AG04449 (cell line): ENCODE measurements around the gene BCL6.

ENCODE experiments used
- CTCF ChIA-PET: fragments of 350-600 bp; formaldehyde crosslinking; extraction: SDS; loops from one replicate; lab custom pipeline; 2021; ENCODE audit warnings: antibody characterized with exemption; lab: Yijun Ruan, JAX
- POLR2A ChIA-PET: fragments of 400-600, 350-600 bp; formaldehyde crosslinking; extraction: SDS; loops from one replicate; lab custom pipeline; 2020; ENCODE audit warnings: antibody characterized with exemption, inconsistent platforms; lab: Yijun Ruan, JAX
- DNase-seq: peaks from one replicate; pipeline ENCODE4 v3.0.0-alpha.2; 2010; ENCODE audit warnings: low read depth, low spot score
- H3K4me3 ChIP-seq: 2 replicates; pipeline ENCODE4 v1.5.1; 2011; ENCODE audit warnings: low read depth, mild to moderate bottlenecking, control low read depth, low read length
- TF ChIP-seq, protein P1 (sequence below): IDR thresholded peaks from one replicate; pipeline ENCODE4 v1.5.1; 2011; ENCODE audit warnings: mild to moderate bottlenecking, moderate library complexity, low read length, control low read depth, inconsistent platforms; ENCODE audit not compliant: insufficient read depth; ENCODE audit errors: missing control alignments

Gene BCL6

GRCh38 chr3:187739094-187739560 lies 6.1 kb downstream of the BCL6 start:
- TF ChIP-seq, protein P1, sequence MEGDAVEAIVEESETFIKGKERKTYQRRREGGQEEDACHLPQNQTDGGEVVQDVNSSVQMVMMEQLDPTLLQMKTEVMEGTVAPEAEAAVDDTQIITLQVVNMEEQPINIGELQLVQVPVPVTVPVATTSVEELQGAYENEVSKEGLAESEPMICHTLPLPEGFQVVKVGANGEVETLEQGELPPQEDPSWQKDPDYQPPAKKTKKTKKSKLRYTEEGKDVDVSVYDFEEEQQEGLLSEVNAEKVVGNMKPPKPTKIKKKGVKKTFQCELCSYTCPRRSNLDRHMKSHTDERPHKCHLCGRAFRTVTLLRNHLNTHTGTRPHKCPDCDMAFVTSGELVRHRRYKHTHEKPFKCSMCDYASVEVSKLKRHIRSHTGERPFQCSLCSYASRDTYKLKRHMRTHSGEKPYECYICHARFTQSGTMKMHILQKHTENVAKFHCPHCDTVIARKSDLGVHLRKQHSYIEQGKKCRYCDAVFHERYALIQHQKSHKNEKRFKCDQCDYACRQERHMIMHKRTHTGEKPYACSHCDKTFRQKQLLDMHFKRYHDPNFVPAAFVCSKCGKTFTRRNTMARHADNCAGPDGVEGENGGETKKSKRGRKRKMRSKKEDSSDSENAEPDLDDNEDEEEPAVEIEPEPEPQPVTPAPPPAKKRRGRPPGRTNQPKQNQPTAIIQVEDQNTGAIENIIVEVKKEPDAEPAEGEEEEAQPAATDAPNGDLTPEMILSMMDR: no peak
- CTCF ChIA-PET: interaction anchor here (0.8 to 9.8 kb wide), 64 partner anchors 8 to 1496 kb away, joined by 3 to 322 read pairs (median 5); partner anchors contain the start of gene LPP
- POLR2A ChIA-PET: interaction anchor here (1.1 to 1.8 kb wide), 2 partner anchors 414 to 524 kb away, joined by 3 to 7 read pairs; no protein-coding TSS in a partner anchor
- no peak for DNase-seq
- peak overlapping the region; percentile 94 for H3K4me3 ChIP-seq

- TF ChIP-seq, protein P1: peak; percentile 76
- ChIA-PET CTCF (interaction anchor here (0.6 to 9.8 kb wide), 54 partner anchors 8 to 1496 kb away, joined by 3 to 322 read pairs (median 4); partner anchors contain the start of gene LPP), POLR2A (interaction anchor here (1.1 to 1.8 kb wide), 2 partner anchors 415 to 524 kb away, joined by 3 to 7 read pairs; no protein-coding TSS in a partner anchor)
- DNase-seq: no peak
- H3K4me3 ChIP-seq: peak overlapping the region; percentile 94
These were observed 6.8 kb downstream of the BCL6 start for GRCh38 chr3:187738331-187739093.

DNA sequence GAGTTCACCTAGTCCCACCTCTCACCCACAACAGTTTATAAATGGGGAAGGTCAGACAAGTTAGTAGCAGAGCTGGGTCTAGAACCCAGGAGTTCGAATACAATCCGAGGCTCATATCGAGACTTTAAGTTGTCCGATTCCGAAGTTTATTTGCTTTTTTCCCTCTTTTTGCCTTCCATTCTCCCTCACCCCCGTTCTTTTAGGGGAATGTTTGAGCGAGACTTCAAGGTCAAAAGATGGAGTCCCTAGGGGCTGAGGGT lies 7.3 kb downstream of the BCL6 start:
- POLR2A ChIA-PET: no interaction called here
- TF ChIP-seq, protein P1: no peak
- no peak for DNase-seq
- CTCF ChIA-PET: interaction anchor here (0.8 to 9.8 kb wide), 23 partner anchors 9 to 1497 kb away, joined by 3 to 322 read pairs (median 6); partner anchors contain the start of gene LPP
- peak overlapping the region; percentile 94 for H3K4me3 ChIP-seq

DNA sequence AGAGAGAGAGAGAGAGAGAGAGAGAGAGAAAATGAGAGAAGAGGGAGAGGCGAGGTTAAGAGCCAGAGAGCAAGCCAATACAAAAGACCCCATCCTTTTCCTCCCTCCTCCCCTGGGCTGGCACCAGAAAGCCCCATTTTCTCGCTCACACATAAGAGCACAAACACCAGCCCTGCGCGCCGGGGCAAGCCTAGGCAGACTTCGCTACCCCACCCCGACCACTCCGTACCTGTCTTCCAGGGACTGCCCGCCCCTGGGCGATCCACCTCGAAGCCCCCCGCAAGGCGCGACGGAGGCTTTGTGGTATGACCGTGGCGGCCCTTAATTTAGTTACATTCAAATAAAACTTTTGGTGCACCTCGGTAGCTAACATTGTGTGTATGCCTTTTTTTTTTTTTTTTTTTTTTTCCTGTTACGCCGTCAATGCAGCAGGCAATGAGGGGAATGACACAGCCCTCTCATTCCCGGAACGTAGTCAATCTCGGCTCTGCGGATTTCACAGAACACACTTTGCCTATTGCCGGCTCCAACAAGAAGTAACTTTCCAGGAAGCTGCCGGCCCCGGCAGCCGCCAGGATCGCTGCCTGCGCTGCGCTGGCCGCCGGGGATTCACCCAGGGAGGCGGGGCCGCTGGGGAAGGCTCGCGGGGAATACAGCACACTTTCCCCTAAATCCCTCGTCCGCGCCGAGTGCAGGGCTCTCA lies 7.7 kb downstream of the BCL6 start:
- ChIA-PET CTCF (interaction anchor here (1.1 to 9.8 kb wide), 20 partner anchors 9 to 1497 kb away, joined by 3 to 322 read pairs (median 7); partner anchors contain the start of gene LPP), POLR2A (interaction anchor here (0.6 to 1.1 kb wide), 3 partner anchors 594 to 895 kb away, joined by 3 to 6 read pairs (median 3); no protein-coding TSS in a partner anchor)
- no peak for DNase-seq
- TF ChIP-seq, protein P1: no peak
- peak overlapping the region; percentile 94 for H3K4me3 ChIP-seq

GRCh38 chr3:187737006-187737367 lies 8.3 kb downstream of the BCL6 start:
- TF ChIP-seq, protein P1: no peak
- DNase-seq: no peak
- ChIA-PET CTCF (interaction anchor here (1.1 to 9.8 kb wide), 6 partner anchors 10 to 1498 kb away, joined by 3 to 322 read pairs (median 4); no protein-coding TSS in a partner anchor), POLR2A (interaction anchor here (0.6 to 1.1 kb wide), 3 partner anchors 594 to 896 kb away, joined by 3 to 6 read pairs (median 3); no protein-coding TSS in a partner anchor)
- peak overlapping the region; percentile 15 for H3K4me3 ChIP-seq
